Measurements from ENCODE around the gene ID2. TPM values are rescaled to one million over a fixed set of nuclear protein-coding genes. Genes with fewer than 3 reads are reported as not detected.
A peak's percentile ranks its signal among the peaks of the same experiment; 100 is the strongest.

Gene ID2
- total RNA-seq, 1 donor, result 168 TPM

DNA sequence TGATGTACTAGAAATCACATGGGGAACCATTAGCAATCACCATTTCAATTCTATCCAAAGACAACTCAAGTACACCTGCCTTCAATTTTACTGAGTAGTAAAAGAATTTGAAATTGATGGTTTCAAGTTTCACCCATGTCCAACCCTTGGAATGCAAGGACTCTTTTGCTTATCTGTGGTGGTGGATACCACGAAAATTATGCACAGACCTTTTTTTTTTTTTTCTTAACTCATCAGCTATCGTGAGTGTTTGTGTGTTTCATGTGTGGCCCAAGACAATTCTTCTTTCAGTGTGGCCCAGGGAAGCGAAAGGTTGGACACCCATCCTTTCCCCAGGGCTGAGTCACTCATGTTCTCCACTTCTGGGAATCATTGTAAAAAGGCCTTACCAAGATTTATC is 23.1 kb downstream of the ID2 start:
- TF ChIP-seq, protein P1, sequence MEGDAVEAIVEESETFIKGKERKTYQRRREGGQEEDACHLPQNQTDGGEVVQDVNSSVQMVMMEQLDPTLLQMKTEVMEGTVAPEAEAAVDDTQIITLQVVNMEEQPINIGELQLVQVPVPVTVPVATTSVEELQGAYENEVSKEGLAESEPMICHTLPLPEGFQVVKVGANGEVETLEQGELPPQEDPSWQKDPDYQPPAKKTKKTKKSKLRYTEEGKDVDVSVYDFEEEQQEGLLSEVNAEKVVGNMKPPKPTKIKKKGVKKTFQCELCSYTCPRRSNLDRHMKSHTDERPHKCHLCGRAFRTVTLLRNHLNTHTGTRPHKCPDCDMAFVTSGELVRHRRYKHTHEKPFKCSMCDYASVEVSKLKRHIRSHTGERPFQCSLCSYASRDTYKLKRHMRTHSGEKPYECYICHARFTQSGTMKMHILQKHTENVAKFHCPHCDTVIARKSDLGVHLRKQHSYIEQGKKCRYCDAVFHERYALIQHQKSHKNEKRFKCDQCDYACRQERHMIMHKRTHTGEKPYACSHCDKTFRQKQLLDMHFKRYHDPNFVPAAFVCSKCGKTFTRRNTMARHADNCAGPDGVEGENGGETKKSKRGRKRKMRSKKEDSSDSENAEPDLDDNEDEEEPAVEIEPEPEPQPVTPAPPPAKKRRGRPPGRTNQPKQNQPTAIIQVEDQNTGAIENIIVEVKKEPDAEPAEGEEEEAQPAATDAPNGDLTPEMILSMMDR (IDR thresholded peaks at IDR 0.05; ENCODE audit: extremely low read depth, low read depth, low read length), result no peak
- H3K9me3 ChIP-seq (ENCODE audit: low read depth, low read length), result no peaks in the 10 kb centered on the region
- no peak overlapping the region for H3K4me3 ChIP-seq (ENCODE audit: insufficient read depth, low read length)
- no peak overlapping the region for H3K4me2 ChIP-seq (ENCODE audit: insufficient read depth, low read length)
- no peaks in the 10 kb centered on the region for H3K4me1 ChIP-seq (ENCODE audit: insufficient read depth, low read length)
- no peak overlapping the region for H3K27ac ChIP-seq (ENCODE audit: low read depth, low read length)
- no peak for DNase-seq (ENCODE audit: insufficient read length, low spot score, missing footprints)
- no peaks in the 10 kb centered on the region for H3K36me3 ChIP-seq (ENCODE audit: insufficient read depth, low read length)
- no peaks in the 10 kb centered on the region for H3K79me2 ChIP-seq (ENCODE audit: insufficient read depth, low read length)
- H3K27me3 ChIP-seq (ENCODE audit: insufficient read depth, low read length), result no peaks in the 10 kb centered on the region
- H2AFZ ChIP-seq (ENCODE audit: low read length), result no peak overlapping the region
- H4K20me1 ChIP-seq (ENCODE audit: insufficient read depth, low read length), result no peaks in the 10 kb centered on the region

DNA sequence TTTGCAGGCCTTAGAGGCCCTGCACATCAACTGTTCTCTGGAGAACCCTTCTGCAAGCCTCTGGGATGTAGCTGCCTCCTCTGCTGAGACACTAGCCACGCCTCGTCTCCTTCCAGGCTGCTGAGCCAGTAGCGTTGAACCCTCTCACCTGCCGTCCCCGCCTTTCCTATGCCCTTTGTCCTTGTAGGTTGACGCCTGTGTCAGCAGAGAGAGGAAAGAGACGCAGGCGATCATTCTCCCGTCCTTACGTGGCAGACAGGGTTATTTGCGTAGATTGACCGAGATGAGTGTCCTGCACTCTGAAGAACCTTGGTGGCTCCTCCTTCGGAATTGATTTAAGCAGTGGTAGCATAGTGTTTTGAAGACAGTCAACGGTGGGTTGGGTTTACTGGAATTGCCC is 27.8 kb downstream of the ID2 start:
- Histone ChIP-seq H2AFZ (ENCODE audit: low read length) (no peak overlapping the region), H3K4me3 (ENCODE audit: insufficient read depth, low read length) (no peak overlapping the region), H3K36me3 (ENCODE audit: insufficient read depth, low read length) (no peaks in the 10 kb centered on the region), H3K79me2 (ENCODE audit: insufficient read depth, low read length) (no peaks in the 10 kb centered on the region), H4K20me1 (ENCODE audit: insufficient read depth, low read length) (no peaks in the 10 kb centered on the region), H3K9me3 (ENCODE audit: low read depth, low read length) (no peaks in the 10 kb centered on the region), H3K4me2 (ENCODE audit: insufficient read depth, low read length) (no peak overlapping the region), H3K4me1 (ENCODE audit: insufficient read depth, low read length) (no peaks in the 10 kb centered on the region), H3K27ac (ENCODE audit: low read depth, low read length) (no peak overlapping the region), H3K27me3 (ENCODE audit: insufficient read depth, low read length) (no peaks in the 10 kb centered on the region)
- DNase-seq (ENCODE audit: insufficient read length, low spot score, missing footprints), result no peak
- TF ChIP-seq, protein P1 (IDR thresholded peaks at IDR 0.05; ENCODE audit: extremely low read depth, low read depth, low read length), result no peak

DNA sequence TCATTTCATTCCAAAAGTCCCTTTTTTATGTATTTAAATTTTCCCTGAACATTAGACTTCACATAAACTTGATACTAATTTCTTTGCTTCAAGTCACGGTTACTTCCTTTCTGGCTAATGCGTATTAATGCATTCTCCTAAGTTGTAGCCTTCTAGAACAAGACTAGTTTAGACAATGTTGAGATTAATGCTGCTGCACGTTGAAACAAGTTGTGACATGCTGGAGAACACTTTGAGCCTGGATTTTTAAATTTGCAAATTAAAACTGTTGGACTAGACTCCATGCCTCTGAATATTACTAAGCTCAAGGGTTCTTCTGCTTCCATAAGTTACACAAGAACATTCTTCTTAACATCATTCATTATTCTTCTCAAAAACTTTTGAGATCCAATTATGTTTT is 29.1 kb downstream of the ID2 start:
- Histone ChIP-seq H4K20me1 (ENCODE audit: insufficient read depth, low read length) (no peaks in the 10 kb centered on the region), H3K4me1 (ENCODE audit: insufficient read depth, low read length) (no peaks in the 10 kb centered on the region), H3K36me3 (ENCODE audit: insufficient read depth, low read length) (no peaks in the 10 kb centered on the region), H3K9me3 (ENCODE audit: low read depth, low read length) (no peaks in the 10 kb centered on the region), H3K27ac (ENCODE audit: low read depth, low read length) (no peak overlapping the region), H3K4me2 (ENCODE audit: insufficient read depth, low read length) (no peak overlapping the region), H3K27me3 (ENCODE audit: insufficient read depth, low read length) (no peaks in the 10 kb centered on the region), H2AFZ (ENCODE audit: low read length) (no peak overlapping the region), H3K4me3 (ENCODE audit: insufficient read depth, low read length) (no peak overlapping the region), H3K79me2 (ENCODE audit: insufficient read depth, low read length) (no peaks in the 10 kb centered on the region)
- TF ChIP-seq, protein P1 (IDR thresholded peaks at IDR 0.05; ENCODE audit: extremely low read depth, low read depth, low read length), result no peak
- DNase-seq (ENCODE audit: insufficient read length, low spot score, missing footprints), result peak; percentile 68

DNA sequence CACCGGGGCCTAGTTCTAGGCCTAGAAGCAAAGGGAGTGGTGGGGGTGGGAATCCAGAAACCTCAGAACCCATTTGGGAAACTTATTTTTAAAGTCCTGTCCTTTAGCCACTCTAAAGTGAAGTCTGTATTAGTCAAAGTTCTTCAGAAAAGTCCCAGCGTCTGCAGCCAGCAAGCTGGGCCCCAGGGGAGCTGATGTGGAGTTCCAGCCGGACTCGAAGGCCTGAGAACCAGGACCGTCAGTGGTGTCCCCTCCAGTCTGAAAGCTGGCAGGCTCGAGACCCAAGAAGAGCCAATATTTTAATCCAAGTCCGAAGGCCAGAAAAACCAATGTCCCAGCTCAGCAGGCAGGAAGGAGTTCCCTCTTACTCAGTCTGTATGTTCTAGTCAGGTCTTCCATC is 32.4 kb downstream of the ID2 start:
- Histone ChIP-seq H3K36me3 (ENCODE audit: insufficient read depth, low read length) (no peaks in the 10 kb centered on the region), H3K9me3 (ENCODE audit: low read depth, low read length) (no peaks in the 10 kb centered on the region), H3K4me3 (ENCODE audit: insufficient read depth, low read length) (no peak overlapping the region), H3K27ac (ENCODE audit: low read depth, low read length) (no peak overlapping the region), H4K20me1 (ENCODE audit: insufficient read depth, low read length) (no peaks in the 10 kb centered on the region), H3K27me3 (ENCODE audit: insufficient read depth, low read length) (no peaks in the 10 kb centered on the region), H3K79me2 (ENCODE audit: insufficient read depth, low read length) (no peaks in the 10 kb centered on the region), H3K4me2 (ENCODE audit: insufficient read depth, low read length) (no peak overlapping the region), H2AFZ (ENCODE audit: low read length) (no peak overlapping the region), H3K4me1 (ENCODE audit: insufficient read depth, low read length) (no peaks in the 10 kb centered on the region)
- TF ChIP-seq, protein P1 (IDR thresholded peaks at IDR 0.05; ENCODE audit: extremely low read depth, low read depth, low read length), result no peak
- no peak for DNase-seq (ENCODE audit: insufficient read length, low spot score, missing footprints)
